HCT116 (cell line): ENCODE results near the gene FOXO3. TPM values are rescaled to one million over a fixed set of nuclear protein-coding genes. Genes with fewer than 3 reads are reported as not detected.

ENCODE experiments used
- ATAC-seq: fragments of 200-7000 bp; cut with Tn5 transposase; 2 replicates; pipeline ENCODE4 v1.9.1; 2020; ENCODE audit warnings: mild to moderate bottlenecking, moderate library complexity
- BruUV-seq: library from RNA; stranded (reverse); fragments of 400-500 nt; replicated peaks from 2 replicates; lab custom pipeline; 2021; lab: Mats Ljungman, UMichigan
- CTCF ChIA-PET: fragments of 300-600 bp; sonication (Branson Sonifier 250); formaldehyde crosslinking; loops from one replicate; lab custom pipeline; 2021; ENCODE audit warnings: antibody characterized with exemption; lab: Charles Lee
- POLR2A ChIA-PET: fragments of 300-600, 350-600 bp; sonication (Branson Sonifier 250); formaldehyde crosslinking; loops from one replicate; lab custom pipeline; 2021; ENCODE audit warnings: antibody characterized with exemption; lab: Charles Lee
- RAD21 ChIA-PET, 2 experiments: fragments of 300-600 bp; sonication (Branson Sonifier 250); formaldehyde crosslinking; loops; one replicate each; lab custom pipeline; 2023; ENCODE audit warnings: low total read pairs in 2 of 2; ENCODE audit not compliant: uncharacterized antibody in 2 of 2, unreplicated experiment in 2 of 2, low non-redundant PET in 1 of 2; lab: Charles Lee
- DNase-seq: peaks from one replicate; pipeline ENCODE4 v3.0.0-alpha.2; 2010; ENCODE audit warnings: low read depth, low spot score
- H2AFZ ChIP-seq: fragments of 200-600 bp; shearing (Covaris generic), sonication (generic); 2 replicates; pipeline ENCODE4 v1.6.1; 2017; ENCODE audit warnings: low read depth, mixed run types, mixed read lengths, antibody characterized with exemption, low read length; ENCODE audit not compliant: poor library complexity, severe bottlenecking
- H3K27ac ChIP-seq: 2 replicates; pipeline ENCODE4 v1.5.1; 2012; ENCODE audit warnings: low read depth, low read length
- H3K27me3 ChIP-seq: fragments of 200-600 bp; sonication (generic); 2 replicates; pipeline ENCODE4 v1.6.1; 2016; ENCODE audit warnings: mixed run types, low read length, mixed read lengths; ENCODE audit not compliant: insufficient read depth
- H3K36me3 ChIP-seq, 2 experiments: fragments of 200-500 bp in 1 of 2; fragments of 200-600 bp in 1 of 2; sonication (Bioruptor generic) in 1 of 2; sonication (generic) in 1 of 2; 2 replicates each; pipeline versions ENCODE4 v1.5.1 to v1.6.1; 2014 to 2016; ENCODE audit warnings: low read length in 2 of 2, inconsistent platforms in 1 of 2, mixed read lengths in 1 of 2, mixed run types in 1 of 2; ENCODE audit not compliant: insufficient read depth in 2 of 2, control insufficient read depth in 1 of 2
- H3K4me1 ChIP-seq, 2 experiments: fragments of 200-600 bp in 1 of 2; sonication (generic) in 1 of 2; 2 replicates each; pipeline versions ENCODE4 v1.5.1 to v1.6.1; 2012 to 2017; ENCODE audit warnings: low read length in 2 of 2, inconsistent platforms in 1 of 2, mild to moderate bottlenecking in 1 of 2, mixed read lengths in 1 of 2, mixed run types in 1 of 2, moderate library complexity in 1 of 2; ENCODE audit not compliant: insufficient read depth in 2 of 2, control insufficient read depth in 1 of 2
- H3K4me2 ChIP-seq: fragments of 200-600 bp; sonication (generic); 2 replicates; pipeline ENCODE4 v1.6.1; 2017; ENCODE audit warnings: mixed run types, low read length, mixed read lengths
- H3K4me3 ChIP-seq, 2 experiments: fragments of 200-600 bp in 1 of 2; sonication (generic) in 1 of 2; replicated peaks in 1 of 2; 2 replicates each; pipeline ENCODE4 v1.5.1; 2011 to 2016; ENCODE audit warnings: low read length in 2 of 2, control low read depth in 1 of 2, low read depth in 1 of 2, mild to moderate bottlenecking in 1 of 2, mixed read lengths in 1 of 2, mixed run types in 1 of 2
- H3K79me2 ChIP-seq: fragments of 200-600 bp; sonication (generic); 2 replicates; pipeline ENCODE4 v1.6.1; 2017; ENCODE audit warnings: mild to moderate bottlenecking, mixed run types, low read length, moderate library complexity, mixed read lengths; ENCODE audit not compliant: insufficient read depth
- H3K9ac ChIP-seq: fragments of 200-600 bp; sonication (generic); 2 replicates; pipeline ENCODE4 v1.6.1; 2016; ENCODE audit warnings: low read length, mixed read lengths
- H3K9me2 ChIP-seq: fragments of 200-600 bp; sonication (generic), shearing (Covaris generic); 2 replicates; pipeline ENCODE4 v1.6.1; 2017; ENCODE audit warnings: mixed run types, mild to moderate bottlenecking, moderate library complexity; ENCODE audit not compliant: insufficient read depth
- H3K9me3 ChIP-seq, 2 experiments: fragments of 200-500 bp in 1 of 2; fragments of 200-600 bp in 1 of 2; sonication (Bioruptor generic) in 1 of 2; sonication (generic) in 1 of 2; 2 replicates each; pipeline ENCODE4 v1.6.1; 2014 to 2017; ENCODE audit warnings: low read length in 2 of 2, mixed read lengths in 2 of 2, inconsistent platforms in 1 of 2, low read depth in 1 of 2, mild to moderate bottlenecking in 1 of 2, mixed run types in 1 of 2, moderate library complexity in 1 of 2; ENCODE audit not compliant: control insufficient read depth in 1 of 2, insufficient read depth in 1 of 2
- H4K20me1 ChIP-seq: fragments of 200-600 bp; sonication (generic), shearing (Covaris generic); 2 replicates; pipeline ENCODE4 v1.6.1; 2017; ENCODE audit warnings: mixed run types, mild to moderate bottlenecking, moderate library complexity; ENCODE audit not compliant: insufficient read depth
- RAD21 ChIP-seq: IDR thresholded peaks from 2 replicates; pipeline ENCODE4 v1.6.1; 2012; ENCODE audit warnings: low read depth, mild to moderate bottlenecking
- SRF ChIP-seq: IDR thresholded peaks from 2 replicates; pipeline ENCODE4 v1.6.1; 2012; ENCODE audit warnings: low read depth
- TCF7L2 ChIP-seq: IDR thresholded peaks from 2 replicates; pipeline ENCODE4 v1.7.0; 2011; ENCODE audit warnings: borderline replicate concordance, inconsistent platforms; ENCODE audit not compliant: insufficient read depth, insufficient read length; ENCODE audit errors: extremely low read depth
- intact Hi-C: fragments of 100-400 bp; cut with micrococcal nuclease; formaldehyde crosslinking; loops from 2 replicates; pipeline ENCODE4 v1.10.0; 2022
- total RNA-seq: library from RNA; stranded (reverse); gene quantifications from one replicate; pipeline ENCODE4 v1.2.1, GENCODE V29; 2021; ENCODE audit not compliant: unreplicated experiment

Gene FOXO3
- total RNA-seq, 1 experiment from 2014 or later = 40.0 TPM

- ChIA-PET RAD21 (no interaction called here), POLR2A (no interaction called here), CTCF (interaction anchor here (0.9 kb wide), 1 partner anchor 30 kb away, joined by 5 read pairs; no protein-coding TSS in a partner anchor)
- TF ChIP-seq SRF (no peak), RAD21 (no peak)
- intact Hi-C loops = no loop called here
- Histone ChIP-seq H3K4me1 (peaks cover 0 to 4% of the 10 kb centered on the region in 2 experiments; a peak in 1 of 4 replicates), H4K20me1 (no peaks in the 10 kb centered on the region), H3K4me3 (no peak overlapping the region), H3K36me3 (no peaks in the 10 kb centered on the region), H3K27ac (no peak overlapping the region), H3K9me3 (no peaks in the 10 kb centered on the region), H3K27me3 (no peaks in the 10 kb centered on the region), H2AFZ (no peak overlapping the region), H3K4me2 (no peak overlapping the region), H3K79me2 (no peaks in the 10 kb centered on the region), H3K9me2 (no peaks in the 10 kb centered on the region), H3K9ac (no peak overlapping the region)
- DNase-seq (no peak), ATAC-seq (no peak)
- no TSS peak for BruUV-seq
Observed at GRCh38 chr6:108521616-108522107, 39.1 kb upstream of the FOXO3 start.

- ATAC-seq = no peak
Observed at GRCh38 chr6:108523697-108524096, 37.0 kb upstream of the FOXO3 start.

More at GRCh38 chr6:108523697-108524096, 37.0 kb upstream of the FOXO3 start:
- POLR2A ChIA-PET = no interaction called here
- TF ChIP-seq TCF7L2 = no peak
- Histone ChIP-seq H3K27ac (no peak overlapping the region), H3K4me2 (no peak overlapping the region), H3K4me3 (no peak overlapping the region), H3K9ac (no peak overlapping the region), H3K79me2 (no peaks in the 10 kb centered on the region), H4K20me1 (no peaks in the 10 kb centered on the region), H3K9me2 (no peaks in the 10 kb centered on the region), H2AFZ (no peak overlapping the region), H3K9me3 (no peaks in the 10 kb centered on the region), H3K36me3 (no peaks in the 10 kb centered on the region), H3K4me1 (peaks cover 0 to 4% of the 10 kb centered on the region in 2 experiments; a peak in 1 of 4 replicates), H3K27me3 (no peaks in the 10 kb centered on the region)
- DNase-seq = no peak
- CTCF ChIA-PET = interaction anchor here (0.6 to 1.5 kb wide), 4 partner anchors 18 to 548 kb away, joined by 3 to 4 read pairs (median 3); no protein-coding TSS in a partner anchor
- intact Hi-C loops = no loop called here
- no TSS peak for BruUV-seq
- RAD21 ChIA-PET = no interaction called here
